WERI-Rb-1 (cell line): Measurements from ENCODE around the gene SHC4.

Experiments
- DNase-seq: peaks from one replicate; pipeline ENCODE4 v3.0.0-alpha.2; 2020
- H3K27ac ChIP-seq: fragments of 250-450 bp; sonication (Bioruptor Pico); 2 replicates; pipeline ENCODE4 v1.5.1; 2020; ENCODE audit warnings: mild to moderate bottlenecking, moderate library complexity
- H3K27me3 ChIP-seq: fragments of 250-450 bp; sonication (Bioruptor Pico); 2 replicates; pipeline ENCODE4 v1.5.1; 2021; ENCODE audit warnings: mild to moderate bottlenecking, low read depth, moderate library complexity; ENCODE audit not compliant: insufficient read depth, severe bottlenecking
- H3K36me3 ChIP-seq: fragments of 250-450 bp; sonication (Bioruptor Pico); 2 replicates; pipeline ENCODE4 v1.5.1; 2020; ENCODE audit warnings: mild to moderate bottlenecking, moderate library complexity
- H3K4me3 ChIP-seq: 2 replicates; pipeline ENCODE4 v1.5.1; 2011; ENCODE audit warnings: low read depth, mild to moderate bottlenecking, control low read depth, low read length
- H3K9me3 ChIP-seq: fragments of 250-450 bp; sonication (Bioruptor Pico); 2 replicates; pipeline ENCODE4 v1.5.1; 2021; ENCODE audit warnings: mild to moderate bottlenecking, moderate library complexity; ENCODE audit not compliant: severe bottlenecking
- CTCF ChIP-seq: IDR thresholded peaks from 2 replicates; pipeline ENCODE4 v1.5.1; 2011; ENCODE audit warnings: low read depth, mild to moderate bottlenecking, control low read depth, inconsistent platforms, low read length

Gene SHC4

GRCh38 chr15:48832648-48833047 lies 131.1 kb downstream of the SHC4 start:
- no peaks in the 10 kb centered on the region for H3K9me3 ChIP-seq
- no peaks in the 10 kb centered on the region for H3K36me3 ChIP-seq
- H3K27me3 ChIP-seq: no peaks in the 10 kb centered on the region
- H3K4me3 ChIP-seq: no peak overlapping the region
- no peak for TF ChIP-seq CTCF
- DNase-seq: no peak
- H3K27ac ChIP-seq: no peak overlapping the region

DNA sequence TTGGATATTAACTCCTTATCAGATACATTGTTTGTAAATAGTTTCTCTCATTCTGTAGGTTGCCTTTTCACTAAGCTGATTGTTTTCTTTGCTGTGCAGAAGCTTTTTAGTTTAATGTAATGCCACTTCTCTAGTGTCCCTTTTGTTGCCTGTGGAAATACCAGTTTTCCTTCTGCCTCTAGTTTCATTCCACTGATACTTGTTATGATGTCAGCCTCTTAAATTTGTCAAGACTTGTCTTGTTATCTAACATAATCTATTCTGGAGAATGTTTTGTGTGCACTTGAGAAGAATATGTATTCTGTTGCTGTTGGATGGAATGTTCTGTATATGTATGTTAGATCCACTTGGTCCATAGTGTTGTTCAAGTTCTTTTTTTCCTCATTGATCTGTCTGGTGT lies 134.8 kb downstream of the SHC4 start:
- no peaks in the 10 kb centered on the region for H3K36me3 ChIP-seq
- H3K27me3 ChIP-seq: no peaks in the 10 kb centered on the region
- H3K4me3 ChIP-seq: no peak overlapping the region
- TF ChIP-seq CTCF: no peak
- no peak for DNase-seq
- H3K9me3 ChIP-seq: no peaks in the 10 kb centered on the region
- no peak overlapping the region for H3K27ac ChIP-seq

DNA sequence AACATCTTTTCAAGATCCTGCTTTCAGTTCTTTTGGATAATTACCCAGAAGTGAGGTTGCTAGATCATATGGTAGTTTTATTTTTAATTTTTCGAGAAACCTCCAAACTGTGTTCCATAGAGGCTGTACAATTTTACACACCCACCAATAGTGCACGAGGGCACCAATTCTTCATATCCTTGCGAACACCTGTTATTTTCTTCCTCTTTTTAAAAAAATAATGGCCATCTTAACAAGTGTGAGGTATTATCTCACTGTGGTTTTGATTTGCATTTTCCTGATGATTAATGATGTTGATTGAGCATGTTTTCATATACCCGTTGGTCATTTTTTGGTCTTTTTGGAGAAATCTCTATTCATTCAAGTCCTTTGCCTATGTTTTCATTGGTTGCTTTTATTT lies 135.2 kb downstream of the SHC4 start:
- no peak overlapping the region for H3K27ac ChIP-seq
- H3K4me3 ChIP-seq: no peak overlapping the region
- DNase-seq: no peak
- no peaks in the 10 kb centered on the region for H3K9me3 ChIP-seq
- no peaks in the 10 kb centered on the region for H3K36me3 ChIP-seq
- TF ChIP-seq CTCF: no peak
- no peaks in the 10 kb centered on the region for H3K27me3 ChIP-seq

GRCh38 chr15:48825075-48825474 lies 138.6 kb downstream of the SHC4 start:
- DNase-seq: no peak
- H3K4me3 ChIP-seq: no peak overlapping the region
- H3K9me3 ChIP-seq: no peaks in the 10 kb centered on the region
- H3K36me3 ChIP-seq: no peaks in the 10 kb centered on the region
- no peak for TF ChIP-seq CTCF
- no peaks in the 10 kb centered on the region for H3K27me3 ChIP-seq
- no peak overlapping the region for H3K27ac ChIP-seq

DNA sequence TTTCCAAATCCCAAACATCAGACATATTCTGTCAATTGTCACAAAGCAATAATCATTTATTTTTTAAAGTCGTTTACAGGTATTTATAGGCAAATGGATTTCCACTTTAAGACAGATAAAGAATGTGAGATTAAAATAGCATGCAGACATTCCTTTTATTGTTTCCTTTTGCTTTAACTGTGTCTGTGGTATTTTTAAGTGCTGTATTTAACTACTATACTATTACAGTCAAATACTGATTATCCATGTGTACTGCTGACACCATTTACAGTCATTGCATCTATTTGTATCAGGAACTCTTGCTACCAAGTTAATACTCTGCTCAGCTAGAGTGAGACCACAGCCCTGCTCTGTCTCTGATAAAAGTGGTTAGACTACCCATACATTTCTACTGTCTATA lies 140.0 kb downstream of the SHC4 start:
- Histone ChIP-seq H3K9me3 (no peaks in the 10 kb centered on the region), H3K36me3 (no peaks in the 10 kb centered on the region), H3K27me3 (no peaks in the 10 kb centered on the region), H3K4me3 (no peak overlapping the region), H3K27ac (no peak overlapping the region)
- TF ChIP-seq CTCF: no peak
- DNase-seq: no peak

DNA sequence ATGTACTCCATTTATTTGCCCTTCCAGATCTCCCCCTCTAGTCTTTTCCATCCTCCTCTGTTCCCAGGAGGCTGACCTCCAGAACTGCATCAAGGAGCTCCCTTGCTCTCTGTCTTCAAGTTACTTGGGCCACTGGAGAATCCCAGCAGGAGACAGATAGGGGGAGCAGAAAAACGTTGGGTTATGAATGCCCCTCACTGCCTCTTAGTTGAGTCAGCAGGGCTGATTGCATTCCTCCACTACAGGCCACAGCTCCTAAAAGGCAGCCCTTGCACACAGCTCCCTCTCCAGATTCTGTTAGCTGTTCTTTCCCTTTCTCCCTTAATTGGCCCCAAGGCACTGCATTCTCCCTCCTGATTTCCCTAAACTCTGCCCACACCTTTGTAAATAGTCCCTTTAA lies 140.5 kb downstream of the SHC4 start:
- DNase-seq: no peak
- Histone ChIP-seq H3K36me3 (no peaks in the 10 kb centered on the region), H3K27ac (no peak overlapping the region), H3K9me3 (no peaks in the 10 kb centered on the region), H3K27me3 (no peaks in the 10 kb centered on the region), H3K4me3 (no peak overlapping the region)
- TF ChIP-seq CTCF: no peak
